VCaP (cell line): ENCODE data around the gene BOK.
"Not testable (repeated sequence)": the region's sequence is repeated elsewhere in the genome, so short reads cannot be mapped to it uniquely, and the experiment has no call there.

ENCODE experiments used
- H3K27ac ChIP-seq: fragments of 450-650 bp; 2 replicates; pipeline ENCODE4 v1.5.1; 2017
- CTCF ChIP-seq: fragments of 450-650 bp; conservative IDR thresholded peaks from 2 replicates; pipeline ENCODE4 v1.5.1; 2017; ENCODE audit warnings: mild to moderate bottlenecking, moderate library complexity

The BOK gene

GRCh38 chr2:241517297-241517696, 41.2 kb upstream of the BOK start:
- no peak overlapping the region for H3K27ac ChIP-seq
- no peak for TF ChIP-seq CTCF

GRCh38 chr2:241519669-241520068, 38.9 kb upstream of the BOK start:
- no peak overlapping the region for H3K27ac ChIP-seq
- TF ChIP-seq CTCF = no peak

GRCh38 chr2:241522477-241522876, 36.1 kb upstream of the BOK start:
- TF ChIP-seq CTCF = no peak
- H3K27ac ChIP-seq = no peak overlapping the region

GRCh38 chr2:241525818-241526780, 32.4 kb upstream of the BOK start:
- not testable (repeated sequence) for H3K27ac ChIP-seq

- no peak overlapping the region for H3K27ac ChIP-seq
- TF ChIP-seq CTCF = no peak
Observed at GRCh38 chr2:241530571-241530970, 28.0 kb upstream of the BOK start.

- no peak for TF ChIP-seq CTCF
- H3K27ac ChIP-seq = no peak overlapping the region
Observed at GRCh38 chr2:241531161-241531722, 27.3 kb upstream of the BOK start.

GRCh38 chr2:241532168-241532567, 26.4 kb upstream of the BOK start:
- TF ChIP-seq CTCF = no peak

More at GRCh38 chr2:241532168-241532567, 26.4 kb upstream of the BOK start:
- no peak overlapping the region for H3K27ac ChIP-seq
